SK-N-SH (cell line): ENCODE data around the gene SYNGR1. TPM values are rescaled to one million over a fixed set of nuclear protein-coding genes. Genes with fewer than 3 reads are reported as not detected.

Experiments
- CTCF ChIA-PET: fragments of 300-600, 350-600 bp; formaldehyde crosslinking; extraction: SDS; loops from one replicate; lab custom pipeline; 2021; lab: Yijun Ruan, JAX
- POLR2A ChIA-PET: fragments of 350-600 bp; sonication (Branson Sonifier 250); formaldehyde crosslinking; extraction: SDS; loops from one replicate; lab custom pipeline; 2020; ENCODE audit warnings: antibody characterized with exemption, inconsistent platforms; lab: Yijun Ruan, JAX
- DNase-seq: peaks from one replicate; pipeline ENCODE4 v3.0.0; 2012
- H2AFZ ChIP-seq: fragments of 200-600 bp; sonication (generic); 2 replicates; pipeline ENCODE4 v1.8.1; 2016; ENCODE audit warnings: antibody characterized with exemption, mild to moderate bottlenecking, low read depth
- H3F3A ChIP-seq: fragments of 200-600 bp; sonication (generic); replicated peaks from 2 replicates; pipeline ENCODE3; 2016; ENCODE audit warnings: antibody characterized with exemption, mild to moderate bottlenecking; ENCODE audit not compliant: insufficient read depth
- H3K27ac ChIP-seq, 2 experiments: fragments of 200-500 bp in 1 of 2; fragments of 200-600 bp in 1 of 2; sonication (Bioruptor generic) in 1 of 2; sonication (generic), shearing (Covaris generic) in 1 of 2; 2 replicates each; pipeline versions ENCODE4 v1.5.1 to v1.6.1; 2014 to 2016; ENCODE audit warnings: low read depth in 2 of 2, inconsistent platforms in 1 of 2, low read length in 1 of 2, mild to moderate bottlenecking in 1 of 2, mixed read lengths in 1 of 2
- H3K27me3 ChIP-seq: fragments of 200-600 bp; sonication (generic), shearing (Covaris generic); 2 replicates; pipeline ENCODE4 v1.6.1; 2016; ENCODE audit warnings: mixed run types; ENCODE audit not compliant: insufficient read depth
- H3K36me3 ChIP-seq, 2 experiments: fragments of 200-500 bp in 1 of 2; fragments of 200-600 bp in 1 of 2; sonication (Bioruptor generic) in 1 of 2; sonication (generic) in 1 of 2; replicated peaks in 1 of 2; 2 replicates each; pipeline versions ENCODE3 to v1.5.1; 2014 to 2016; ENCODE audit warnings: low read length in 1 of 2, mild to moderate bottlenecking in 1 of 2; ENCODE audit not compliant: insufficient read depth in 2 of 2, control insufficient read depth in 1 of 2
- H3K4me1 ChIP-seq, 2 experiments: fragments of 200-500 bp in 1 of 2; fragments of 200-600 bp in 1 of 2; sonication (Bioruptor generic) in 1 of 2; sonication (generic), shearing (Covaris generic) in 1 of 2; 2 replicates each; pipeline versions ENCODE4 v1.5.1 to v1.6.1; 2014 to 2016; ENCODE audit warnings: low read depth in 1 of 2, low read length in 1 of 2, mixed run types in 1 of 2; ENCODE audit not compliant: insufficient read depth in 2 of 2, control insufficient read depth in 1 of 2
- H3K4me2 ChIP-seq: fragments of 200-600 bp; sonication (generic), shearing (Covaris generic); 2 replicates; pipeline ENCODE4 v1.6.1; 2017; ENCODE audit warnings: mixed run types
- H3K4me3 ChIP-seq, 2 experiments: fragments of 200-500 bp in 1 of 2; fragments of 200-600 bp in 1 of 2; sonication (Bioruptor generic) in 1 of 2; sonication (generic), shearing (Covaris generic) in 1 of 2; 2 replicates each; pipeline versions ENCODE4 v1.5.1 to v1.8.1; 2014 to 2016; ENCODE audit warnings: low read depth in 2 of 2, inconsistent platforms in 1 of 2, low read length in 1 of 2, mild to moderate bottlenecking in 1 of 2, mixed read lengths in 1 of 2, moderate library complexity in 1 of 2
- H3K79me2 ChIP-seq: fragments of 200-600 bp; sonication (generic); 2 replicates; pipeline ENCODE4 v1.8.1; 2017; ENCODE audit warnings: mild to moderate bottlenecking; ENCODE audit not compliant: insufficient read depth
- H3K9ac ChIP-seq: fragments of 200-600 bp; sonication (generic); 2 replicates; pipeline ENCODE4 v1.6.1; 2017; ENCODE audit warnings: mixed run types
- H3K9me2 ChIP-seq: fragments of 200-600 bp; sonication (generic); 2 replicates; pipeline ENCODE4 v1.6.1; 2017; ENCODE audit warnings: mixed run types
- H3K9me3 ChIP-seq: fragments of 200-600 bp; sonication (generic); 2 replicates; pipeline ENCODE4 v1.6.1; 2017; ENCODE audit warnings: mixed run types, mild to moderate bottlenecking, moderate library complexity
- H4K20me1 ChIP-seq: fragments of 200-600 bp; sonication (generic); 2 replicates; pipeline ENCODE4 v1.6.1; 2017; ENCODE audit warnings: mild to moderate bottlenecking, mixed run types; ENCODE audit not compliant: insufficient read depth
- FOSL2 ChIP-seq: IDR thresholded peaks from 2 replicates; pipeline ENCODE4 v1.4.0; 2012; ENCODE audit warnings: low read depth, mild to moderate bottlenecking, moderate library complexity, borderline replicate concordance
- GABPA ChIP-seq: IDR thresholded peaks from 2 replicates; pipeline ENCODE4 v1.4.0; 2012; ENCODE audit warnings: low read depth, mild to moderate bottlenecking
- MEF2A ChIP-seq: IDR thresholded peaks from 2 replicates; pipeline ENCODE4 v1.4.0; 2012; ENCODE audit warnings: low read depth, borderline replicate concordance
- NFIC ChIP-seq: IDR thresholded peaks from 2 replicates; pipeline ENCODE4 v1.4.0; 2012; ENCODE audit warnings: borderline replicate concordance
- POLR2AphosphoS5 ChIP-seq: IDR thresholded peaks from 2 replicates; pipeline ENCODE4 v1.6.1; 2012; ENCODE audit warnings: low read depth, low read length
- RAD21 ChIP-seq: IDR thresholded peaks from 2 replicates; pipeline ENCODE4 v1.6.1; 2012; ENCODE audit warnings: mild to moderate bottlenecking, low read length
- RCOR1 ChIP-seq: fragments of 150-350 bp; IDR thresholded peaks from 2 replicates; pipeline ENCODE4 v1.6.1; 2017; ENCODE audit warnings: antibody characterized with exemption, low read length
- REST ChIP-seq: IDR thresholded peaks from 2 replicates; pipeline ENCODE4 v1.6.1; 2012; ENCODE audit warnings: mild to moderate bottlenecking, low read depth, low read length, moderate library complexity
- RXRA ChIP-seq: IDR thresholded peaks from 2 replicates; pipeline ENCODE4 v1.4.0; 2012; ENCODE audit warnings: low read depth, mild to moderate bottlenecking, borderline replicate concordance
- SMC3 ChIP-seq: IDR thresholded peaks from 2 replicates; pipeline ENCODE4 v1.6.1; 2012; ENCODE audit warnings: low read depth, low read length, improper control_type of control experiment
- TEAD4 ChIP-seq: IDR thresholded peaks from 2 replicates; pipeline ENCODE4 v1.4.0; 2012; ENCODE audit warnings: mild to moderate bottlenecking, borderline replicate concordance; ENCODE audit not compliant: insufficient read depth
- ZBTB33 ChIP-seq: IDR thresholded peaks from 2 replicates; pipeline ENCODE4 v1.4.0; 2012; ENCODE audit warnings: low read depth, borderline replicate concordance
- WGBS: methylation state at CpG from one replicate; pipeline ENCODE4 v1.1.6; 2017; ENCODE audit warnings: low lambda C conversion rate; 5-methylcytosine and 5-hydroxymethylcytosine counted together
- polyA plus RNA-seq, 3 experiments: library from polyadenylated mRNA; depleted of rRNA; stranded (reverse); fragments of >200 nt; gene quantifications; 2 replicates each; pipeline ENCODE4 v1.2.3, GENCODE V29; 2012
- TF ChIP-seq, protein P1 (sequence below): IDR thresholded peaks from 2 replicates; pipeline ENCODE4 v1.4.0; 2012; ENCODE audit warnings: low read depth
- TF ChIP-seq, protein P2 (sequence below): IDR thresholded peaks from 2 replicates; pipeline ENCODE4 v1.4.0; 2012; ENCODE audit warnings: low read depth, borderline replicate concordance
- TF ChIP-seq, protein P3 (sequence below): fragments of 200-600 bp; sonication (generic); IDR thresholded peaks from 2 replicates; pipeline ENCODE4 v1.6.1; 2017; ENCODE audit warnings: antibody characterized with exemption, mild to moderate bottlenecking, moderate library complexity

SYNGR1 gene
- polyA plus RNA-seq, 1 of the 3 experiments (the other 2 are of a cell fraction): 18.7 TPM

DNA sequence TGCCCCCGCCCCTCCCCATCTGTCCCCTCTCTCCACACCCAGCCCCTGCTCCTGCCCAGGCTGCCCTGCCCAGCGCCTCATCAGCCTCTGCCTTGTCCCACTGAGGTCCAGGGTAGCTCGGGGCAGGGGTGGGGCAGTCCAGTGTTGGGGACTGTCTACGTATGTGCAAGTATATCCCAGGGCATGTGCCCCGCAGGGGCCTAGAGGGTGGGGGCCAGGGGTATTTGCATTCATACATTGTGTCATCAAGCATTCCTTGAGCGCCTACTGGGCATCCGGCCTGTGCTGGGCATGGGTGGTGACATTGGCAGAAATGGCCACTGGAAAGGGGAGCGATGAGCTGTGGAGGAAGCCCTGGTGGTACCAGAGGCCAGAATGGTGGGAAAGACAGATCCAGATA, 32.1 kb downstream of the SYNGR1 start:
- ChIA-PET CTCF (no interaction called here), POLR2A (no interaction called here)
- no peaks in the 10 kb centered on the region for H4K20me1 ChIP-seq
- H3K9ac ChIP-seq: no peak overlapping the region
- H3K9me3 ChIP-seq: no peaks in the 10 kb centered on the region
- no peak overlapping the region for H3K4me2 ChIP-seq
- H3K4me1 ChIP-seq: no peaks in the 10 kb centered on the region
- H3K27me3 ChIP-seq: no peaks in the 10 kb centered on the region
- no peaks in the 10 kb centered on the region for H3K36me3 ChIP-seq
- H3K4me3 ChIP-seq: no peak overlapping the region
- H3K9me2 ChIP-seq: no peaks in the 10 kb centered on the region
- no peak for DNase-seq
- TF ChIP-seq RXRA (no peak), POLR2AphosphoS5 (no peak), GABPA (no peak), RAD21 (no peak), REST (no peak), NFIC (no peak), ZBTB33 (no peak), SMC3 (no peak), FOSL2 (no peak), MEF2A (no peak), TEAD4 (no peak), RCOR1 (no peak)
- TF ChIP-seq, protein P1, sequence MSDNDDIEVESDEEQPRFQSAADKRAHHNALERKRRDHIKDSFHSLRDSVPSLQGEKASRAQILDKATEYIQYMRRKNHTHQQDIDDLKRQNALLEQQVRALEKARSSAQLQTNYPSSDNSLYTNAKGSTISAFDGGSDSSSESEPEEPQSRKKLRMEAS: no peak
- TF ChIP-seq, protein P2, sequence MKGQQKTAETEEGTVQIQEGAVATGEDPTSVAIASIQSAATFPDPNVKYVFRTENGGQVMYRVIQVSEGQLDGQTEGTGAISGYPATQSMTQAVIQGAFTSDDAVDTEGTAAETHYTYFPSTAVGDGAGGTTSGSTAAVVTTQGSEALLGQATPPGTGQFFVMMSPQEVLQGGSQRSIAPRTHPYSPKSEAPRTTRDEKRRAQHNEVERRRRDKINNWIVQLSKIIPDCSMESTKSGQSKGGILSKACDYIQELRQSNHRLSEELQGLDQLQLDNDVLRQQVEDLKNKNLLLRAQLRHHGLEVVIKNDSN: no peak
- TF ChIP-seq, protein P3, sequence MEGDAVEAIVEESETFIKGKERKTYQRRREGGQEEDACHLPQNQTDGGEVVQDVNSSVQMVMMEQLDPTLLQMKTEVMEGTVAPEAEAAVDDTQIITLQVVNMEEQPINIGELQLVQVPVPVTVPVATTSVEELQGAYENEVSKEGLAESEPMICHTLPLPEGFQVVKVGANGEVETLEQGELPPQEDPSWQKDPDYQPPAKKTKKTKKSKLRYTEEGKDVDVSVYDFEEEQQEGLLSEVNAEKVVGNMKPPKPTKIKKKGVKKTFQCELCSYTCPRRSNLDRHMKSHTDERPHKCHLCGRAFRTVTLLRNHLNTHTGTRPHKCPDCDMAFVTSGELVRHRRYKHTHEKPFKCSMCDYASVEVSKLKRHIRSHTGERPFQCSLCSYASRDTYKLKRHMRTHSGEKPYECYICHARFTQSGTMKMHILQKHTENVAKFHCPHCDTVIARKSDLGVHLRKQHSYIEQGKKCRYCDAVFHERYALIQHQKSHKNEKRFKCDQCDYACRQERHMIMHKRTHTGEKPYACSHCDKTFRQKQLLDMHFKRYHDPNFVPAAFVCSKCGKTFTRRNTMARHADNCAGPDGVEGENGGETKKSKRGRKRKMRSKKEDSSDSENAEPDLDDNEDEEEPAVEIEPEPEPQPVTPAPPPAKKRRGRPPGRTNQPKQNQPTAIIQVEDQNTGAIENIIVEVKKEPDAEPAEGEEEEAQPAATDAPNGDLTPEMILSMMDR: no peak
- H3K79me2 ChIP-seq: no peaks in the 10 kb centered on the region
- no peak overlapping the region for H2AFZ ChIP-seq
- H3F3A ChIP-seq: no peaks in the 10 kb centered on the region
- WGBS: 100% methylated on average over 1 of the region's 8 CpGs
- no peak overlapping the region for H3K27ac ChIP-seq
